T-helper 17 cell (primary cell): Measurements from ENCODE around the gene ARID4B. TPM values are rescaled to one million over a fixed set of nuclear protein-coding genes. Genes with fewer than 3 reads are reported as not detected.
A peak's percentile ranks its signal among the peaks of the same experiment; 100 is the strongest.
"Not testable (repeated sequence)": the region's sequence is repeated elsewhere in the genome, so short reads cannot be mapped to it uniquely, and the experiment has no call there.

ENCODE experiments used
- ATAC-seq: fragments of 150-1000 bp; cut with Tn5 transposase; 2 replicates; pipeline ENCODE4 v1.10.0; 2021; ENCODE audit warnings: mild to moderate bottlenecking, moderate library complexity
- DNase-seq, 3 donors: peaks; one replicate each; pipeline versions ENCODE4 v3.0.0 to v3.0.0-alpha.2; 2020 to 2021
- H3K9me3 ChIP-seq: one replicate; pipeline ENCODE4 v1.7.0; 2013; ENCODE audit warnings: low read length, mild to moderate bottlenecking; ENCODE audit not compliant: control insufficient read depth, poor library complexity, severe bottlenecking
- H3K27ac Mint-ChIP-seq: one replicate; pipeline ENCODE4 v1.8.0; 2022; ENCODE audit warnings: mild to moderate bottlenecking, moderate library complexity, mixed read lengths
- H3K27me3 Mint-ChIP-seq: one replicate; pipeline ENCODE4 v1.8.0; 2022; ENCODE audit warnings: mixed read lengths
- H3K36me3 Mint-ChIP-seq: one replicate; pipeline ENCODE4 v1.8.0; 2022; ENCODE audit warnings: low read depth, mixed read lengths
- H3K4me1 Mint-ChIP-seq: one replicate; pipeline ENCODE4 v1.8.0; 2022; ENCODE audit warnings: mild to moderate bottlenecking, mixed read lengths
- H3K4me3 Mint-ChIP-seq: one replicate; pipeline ENCODE4 v1.8.0; 2022; ENCODE audit warnings: mild to moderate bottlenecking, moderate library complexity, mixed read lengths
- total RNA-seq, 4 donors: library from RNA in 2 of 4; stranded (reverse) in 2 of 4; gene quantifications; one replicate each; pipeline ENCODE4 v1.2.3 and lab custom pipeline; 2022 to 2026

Gene ARID4B
- total RNA-seq, 2 donors from 2014 or later, result 163 to 182 TPM

DNA sequence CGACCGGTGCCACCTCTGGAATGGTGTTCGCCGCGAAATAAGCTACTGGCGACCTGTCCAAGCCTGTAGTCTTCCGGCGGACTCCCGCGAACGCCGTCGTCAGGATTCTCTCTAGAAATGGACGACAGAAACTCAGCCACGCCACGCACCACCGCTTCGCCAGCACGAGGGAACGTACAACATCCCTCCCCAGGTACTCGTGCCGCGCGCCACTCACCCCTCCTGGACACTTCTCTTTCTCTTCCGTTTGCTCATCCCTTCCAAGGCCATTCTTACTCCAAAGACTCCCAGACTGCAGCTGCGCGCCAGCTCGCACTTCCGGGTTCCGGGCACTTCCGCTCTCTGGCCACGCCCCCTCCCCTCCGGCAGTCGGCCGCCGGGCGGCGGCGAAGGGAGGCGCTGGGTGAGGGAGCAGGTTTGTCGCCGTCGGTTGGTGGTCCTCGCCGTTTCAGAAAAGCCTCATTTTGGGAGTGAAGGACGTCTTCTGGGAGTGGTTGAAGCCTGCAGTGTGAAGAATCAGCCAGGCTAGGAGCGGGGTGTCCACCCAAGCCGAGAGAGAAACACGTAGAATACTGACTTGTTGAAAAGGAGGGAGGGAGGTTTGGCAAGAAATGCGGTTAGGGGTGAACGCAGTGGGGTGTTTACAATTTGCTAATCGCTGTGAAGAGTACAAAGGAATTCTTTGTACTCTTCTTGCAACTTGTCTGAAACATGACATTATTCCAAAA is 166.9 kb downstream of the ARID4B start, which contains the start of gene RBM34:
RBM34 (minus strand) TSS at position 294 of the 728 bp plus-strand sequence; CDS start at position 270, 24 bp downstream.
- no peak within 1 kb of the TSS for H3K27ac Mint-ChIP-seq
- peaks cover 3% of the 10 kb centered on the region for H3K36me3 Mint-ChIP-seq
- H3K27me3 Mint-ChIP-seq, result no peaks in the 10 kb centered on the region
- DNase-seq (peak; percentile 88 to 93 (median 91)), ATAC-seq (peak; percentile 92)
- H3K9me3 ChIP-seq, result no peaks in the 10 kb centered on the region
- peaks cover 19% of the 10 kb centered on the region for H3K4me1 Mint-ChIP-seq
- H3K4me3 Mint-ChIP-seq, result peak within 1 kb of the TSS; percentile 98

- Mint-ChIP-seq H3K27ac (no peak overlapping the region), H3K4me3 (peak overlapping the region; percentile 98), H3K4me1 (peaks cover 19% of the 10 kb centered on the region), H3K36me3 (peaks cover 3% of the 10 kb centered on the region), H3K27me3 (no peaks in the 10 kb centered on the region)
- DNase-seq (no peak), ATAC-seq (peak; percentile 66)
- no peaks in the 10 kb centered on the region for H3K9me3 ChIP-seq
These were observed 167.5 kb downstream of the ARID4B start for GRCh38 chr1:235160383-235160956.

- Mint-ChIP-seq H3K4me3 (peak overlapping the region; percentile 98), H3K4me1 (peaks cover 19% of the 10 kb centered on the region)
- not testable (repeated sequence) for H3K27ac Mint-ChIP-seq, H3K9me3 ChIP-seq, ATAC-seq, H3K27me3 Mint-ChIP-seq, DNase-seq, H3K36me3 Mint-ChIP-seq
These were observed 168.0 kb downstream of the ARID4B start for GRCh38 chr1:235159930-235160329.

- not testable (repeated sequence) for ATAC-seq, H3K36me3 Mint-ChIP-seq, H3K27me3 Mint-ChIP-seq, DNase-seq, H3K9me3 ChIP-seq, H3K27ac Mint-ChIP-seq
- H3K4me3 Mint-ChIP-seq, result peak overlapping the region; percentile 98
- peaks cover 19% of the 10 kb centered on the region for H3K4me1 Mint-ChIP-seq
These were observed 168.7 kb downstream of the ARID4B start for GRCh38 chr1:235159284-235159683.

GRCh38 chr1:235158680-235159079 is 169.3 kb downstream of the ARID4B start:
- Mint-ChIP-seq H3K27me3 (no peaks in the 10 kb centered on the region), H3K36me3 (peaks cover 8% of the 10 kb centered on the region), H3K4me3 (peak overlapping the region; percentile 55), H3K4me1 (peaks cover 20% of the 10 kb centered on the region), H3K27ac (no peak overlapping the region)
- H3K9me3 ChIP-seq, result no peaks in the 10 kb centered on the region
- DNase-seq, result no peak
- no peak for ATAC-seq

GRCh38 chr1:235157150-235157549 is 170.8 kb downstream of the ARID4B start:
- no peaks in the 10 kb centered on the region for H3K27me3 Mint-ChIP-seq
- ATAC-seq (no peak), DNase-seq (no peak)
- H3K4me1 Mint-ChIP-seq, result peaks cover 22% of the 10 kb centered on the region
- no peak overlapping the region for H3K27ac Mint-ChIP-seq
- no peaks in the 10 kb centered on the region for H3K9me3 ChIP-seq
- peaks cover 8% of the 10 kb centered on the region for H3K36me3 Mint-ChIP-seq
- no peak overlapping the region for H3K4me3 Mint-ChIP-seq

GRCh38 chr1:235156740-235157139 is 171.2 kb downstream of the ARID4B start:
- peaks cover 8% of the 10 kb centered on the region for H3K36me3 Mint-ChIP-seq
- H3K27ac Mint-ChIP-seq, result no peak overlapping the region
- H3K9me3 ChIP-seq, result no peaks in the 10 kb centered on the region
- DNase-seq (no peak), ATAC-seq (no peak)
- H3K4me3 Mint-ChIP-seq, result no peak overlapping the region
- no peaks in the 10 kb centered on the region for H3K27me3 Mint-ChIP-seq
- H3K4me1 Mint-ChIP-seq, result peaks cover 21% of the 10 kb centered on the region

DNA sequence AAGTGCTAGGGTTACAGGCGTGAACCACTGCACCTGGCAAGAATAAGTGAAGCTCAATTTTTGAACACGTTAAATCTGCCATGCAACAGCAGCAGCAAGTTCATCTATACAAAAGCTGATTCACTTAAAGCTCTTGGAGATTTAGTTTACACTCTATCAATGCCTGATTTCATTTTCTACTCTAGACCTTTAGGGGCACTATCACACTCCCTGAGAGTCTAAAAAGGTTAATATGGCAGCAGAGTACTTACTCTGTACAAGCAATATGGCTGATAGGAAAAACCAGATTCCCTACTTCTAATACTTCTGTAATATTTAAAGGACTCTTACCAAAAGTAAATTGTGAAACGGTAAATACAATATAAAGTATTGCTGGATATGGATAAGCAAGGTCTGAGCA is 171.7 kb downstream of the ARID4B start:
- Mint-ChIP-seq H3K27me3 (no peaks in the 10 kb centered on the region), H3K36me3 (peaks cover 8% of the 10 kb centered on the region), H3K4me3 (no peak overlapping the region), H3K4me1 (peaks cover 19% of the 10 kb centered on the region), H3K27ac (no peak overlapping the region)
- no peaks in the 10 kb centered on the region for H3K9me3 ChIP-seq
- DNase-seq, result no peak
- ATAC-seq, result no peak

GRCh38 chr1:235152235-235152634 is 175.7 kb downstream of the ARID4B start:
- no peaks in the 10 kb centered on the region for H3K27me3 Mint-ChIP-seq
- H3K4me3 Mint-ChIP-seq, result no peak overlapping the region
- peaks cover 14% of the 10 kb centered on the region for H3K36me3 Mint-ChIP-seq
- no peaks in the 10 kb centered on the region for H3K9me3 ChIP-seq
- ATAC-seq (no peak), DNase-seq (no peak)
- H3K4me1 Mint-ChIP-seq, result peaks cover 21% of the 10 kb centered on the region
- peak overlapping the region; percentile 11 for H3K27ac Mint-ChIP-seq

DNA sequence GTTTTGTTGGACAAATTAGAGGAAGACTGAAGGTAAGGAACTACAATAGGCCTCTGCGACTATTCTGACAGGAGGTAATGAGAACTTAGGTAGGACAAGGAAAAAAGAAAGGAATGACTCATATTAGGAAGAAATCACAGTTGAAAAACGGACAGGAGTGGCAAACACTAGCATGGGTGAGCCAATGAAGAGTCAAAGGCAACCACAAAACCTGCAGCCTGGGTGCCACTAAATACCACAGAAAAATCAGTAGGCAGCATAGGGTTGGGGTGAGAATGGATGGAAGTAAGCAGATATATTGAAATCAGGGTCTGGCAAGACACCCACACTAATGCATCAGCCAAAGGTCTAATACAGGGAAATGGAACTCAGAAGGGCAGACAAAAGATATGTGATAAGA is 176.9 kb downstream of the ARID4B start:
- H3K4me3 Mint-ChIP-seq, result peak overlapping the region; percentile 25
- no peaks in the 10 kb centered on the region for H3K27me3 Mint-ChIP-seq
- H3K27ac Mint-ChIP-seq, result peak overlapping the region; percentile 84
- DNase-seq (no peak), ATAC-seq (no peak)
- no peaks in the 10 kb centered on the region for H3K9me3 ChIP-seq
- H3K4me1 Mint-ChIP-seq, result peaks cover 23% of the 10 kb centered on the region
- H3K36me3 Mint-ChIP-seq, result peaks cover 14% of the 10 kb centered on the region

- H3K36me3 Mint-ChIP-seq, result peaks cover 14% of the 10 kb centered on the region
- H3K4me1 Mint-ChIP-seq, result peaks cover 25% of the 10 kb centered on the region
- H3K9me3 ChIP-seq, result no peaks in the 10 kb centered on the region
- no peak for ATAC-seq
- DNase-seq, result no peak
- no peak overlapping the region for H3K4me3 Mint-ChIP-seq
- no peaks in the 10 kb centered on the region for H3K27me3 Mint-ChIP-seq
- H3K27ac Mint-ChIP-seq, result peak overlapping the region; percentile 84
These were observed 178.2 kb downstream of the ARID4B start for GRCh38 chr1:235149824-235150223.

GRCh38 chr1:235147269-235147668 is 180.7 kb downstream of the ARID4B start:
- Mint-ChIP-seq H3K4me3 (no peak overlapping the region), H3K27ac (no peak overlapping the region), H3K4me1 (peaks cover 21% of the 10 kb centered on the region), H3K36me3 (peaks cover 10% of the 10 kb centered on the region), H3K27me3 (no peaks in the 10 kb centered on the region)
- DNase-seq (no peak), ATAC-seq (no peak)
- no peaks in the 10 kb centered on the region for H3K9me3 ChIP-seq

- Mint-ChIP-seq H3K27me3 (no peaks in the 10 kb centered on the region), H3K4me1 (peaks cover 13% of the 10 kb centered on the region), H3K36me3 (peaks cover 4% of the 10 kb centered on the region), H3K27ac (no peak overlapping the region), H3K4me3 (no peak overlapping the region)
- ATAC-seq, result no peak
- no peak for DNase-seq
- H3K9me3 ChIP-seq, result no peaks in the 10 kb centered on the region
These were observed 182.3 kb downstream of the ARID4B start for GRCh38 chr1:235145639-235146038.

GRCh38 chr1:235142991-235143390 is 185.0 kb downstream of the ARID4B start:
- DNase-seq (no peak), ATAC-seq (no peak)
- no peaks in the 10 kb centered on the region for H3K36me3 Mint-ChIP-seq
- no peaks in the 10 kb centered on the region for H3K9me3 ChIP-seq
- H3K4me3 Mint-ChIP-seq, result no peak overlapping the region
- H3K4me1 Mint-ChIP-seq, result peaks cover 6% of the 10 kb centered on the region
- H3K27ac Mint-ChIP-seq, result no peak overlapping the region
- H3K27me3 Mint-ChIP-seq, result no peaks in the 10 kb centered on the region
